ENCODE measurements around the gene GDI1. TPM values are rescaled to one million over a fixed set of nuclear protein-coding genes. Genes with fewer than 3 reads are reported as not detected.

Gene GDI1
- total and polyA plus RNA-seq, 10 of the 15 experiments (the other 5 are each of a cell fraction or from before 2014, with no cell fraction given), result 0.92 to 102 (median 49.6) TPM

GRCh38 chrX:154443992-154444754, 7.2 kb downstream of the GDI1 start, which contains the start of gene FAM50A (continued):
- TF ChIP-seq CUX1 (IDR thresholded peaks at IDR 0.05; ENCODE audit: insufficient replicate concordance, low read depth, low read length), result no peak

DNA sequence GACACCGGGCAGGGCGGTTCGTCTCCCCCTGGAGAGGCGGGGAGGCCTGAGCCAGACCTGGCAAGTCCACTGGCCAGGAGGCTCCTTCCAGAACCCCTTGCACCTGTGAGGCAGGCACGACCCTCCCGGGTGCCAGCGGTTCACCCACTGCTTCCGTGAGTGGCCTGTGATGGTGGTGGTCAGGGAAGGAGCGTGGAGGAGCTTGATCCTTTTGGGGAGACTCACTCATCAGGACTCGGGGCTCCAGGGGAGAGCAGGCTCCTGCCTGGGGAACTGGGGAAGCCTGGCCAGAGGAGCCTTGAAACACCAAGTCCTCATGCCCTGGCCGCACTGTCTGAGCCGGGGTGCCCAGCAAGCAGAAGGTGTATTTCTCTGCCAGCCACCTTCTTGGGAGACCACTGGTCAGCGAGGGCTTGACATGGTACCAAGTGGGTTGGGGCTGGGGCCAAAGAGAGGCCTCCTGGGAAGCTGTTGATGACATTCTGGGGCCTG, 7.8 kb downstream of the GDI1 start:
- Histone ChIP-seq H3K9ac (ENCODE audit: control insufficient read depth, insufficient read depth, low read length) (peak overlapping the region; percentile 61), H2AFZ (ENCODE audit: control insufficient read depth, low read depth, low read length) (no peak overlapping the region), H3K36me3 (ENCODE audit: control insufficient read depth in 2 of 2, insufficient read depth in 2 of 2, low read length in 1 of 2) (peaks cover 0 to 5% of the 10 kb centered on the region in 2 experiments; a peak in 1 of 4 replicates), H3K9me3 (replicated peaks; ENCODE audit: control insufficient read depth, insufficient read depth, low read length) (no peaks in the 10 kb centered on the region), H4K20me1 (ENCODE audit: control insufficient read depth, insufficient read depth) (no peaks in the 10 kb centered on the region), H3K27me3 (replicated peaks in 1 of 2; ENCODE audit: control insufficient read depth in 2 of 2, insufficient read depth in 2 of 2, low read length in 1 of 2) (no peaks in the 10 kb centered on the region), H3K4me1 (ENCODE audit: control insufficient read depth, insufficient read depth, low read length) (0 out of 2 replicates have a peak, but pooled peaks cover 3% of the 10 kb centered on the region), H3K79me2 (ENCODE audit: control insufficient read depth, insufficient read depth, low read length) (peaks cover 6% of the 10 kb centered on the region), H3K4me3 (peak overlapping the region; percentile 68), H3K4me2 (ENCODE audit: control insufficient read depth, insufficient read depth) (peak overlapping the region; percentile 72), H3K27ac (ENCODE audit: control insufficient read depth, insufficient read depth) (peak overlapping the region; percentile 52)
- ChIA-PET POLR2A (interaction anchor here (0.5 kb wide), 1 partner anchor 508 kb away, joined by 6 read pairs; no protein-coding TSS in a partner anchor), CTCF (no interaction called here), SMC1A (ENCODE audit: uncharacterized antibody, unreplicated experiment) (no interaction called here), RAD21 (ENCODE audit: unreplicated experiment) (no interaction called here)
- intact Hi-C loops (cut with micrococcal nuclease; ENCODE audit: unreplicated experiment), result no loop called here
- no peak for DNase-seq (ENCODE audit: low read depth, low spot score)
- in situ Hi-C loops (cut with MboI), result no loop called here
- WGBS (ENCODE audit: insufficient coverage, insufficient replicate concordance, low lambda C conversion rate, missing lambda C conversion rate), result 63% methylated on average over 13 of the region's 13 CpGs
- ATAC-seq, result peak; percentile 38; the same call in 2 of the 3 replicates
- TF ChIP-seq FOS (IDR thresholded peaks at IDR 0.05; ENCODE audit: borderline replicate concordance, extremely low read depth, insufficient read length) (no peak), MTA3 (IDR thresholded peaks at IDR 0.05; ENCODE audit: borderline replicate concordance, low read length) (no peak), SUZ12 (IDR thresholded peaks at IDR 0.05; ENCODE audit: unreplicated experiment) (no peak), ZNF217 (IDR thresholded peaks at IDR 0.05) (no peak), NFXL1 (IDR thresholded peaks at IDR 0.05; ENCODE audit: borderline replicate concordance) (no peak)
- no TSS peak for BruUV-seq (replicated peaks)
- no peak for FAIRE-seq
